Gastroesophageal sphincter (tissue), 4 donors: ENCODE measurements around the gene DAGLB. TPM values are rescaled to one million over a fixed set of nuclear protein-coding genes. Genes with fewer than 3 reads are reported as not detected.
A peak's percentile ranks its signal among the peaks of the same experiment; 100 is the strongest.
"Not testable (repeated sequence)": the region's sequence is repeated elsewhere in the genome, so short reads cannot be mapped to it uniquely, and the experiment has no call there.

Source experiments
- ATAC-seq: fragments of 150-250 bp; one replicate; pipeline ENCODE4 v1.9.1; 2016; ENCODE audit warnings: mild to moderate bottlenecking, moderate library complexity
- H3K27ac ChIP-seq, 4 donors: fragments of 200-600 bp; sonication (generic) in 3 of 4; 1 replicate in 3 of 4; 2 replicates in 1 of 4; pipeline ENCODE4 v1.5.1; 2016 to 2019
- H3K27me3 ChIP-seq: fragments of 200-600 bp; sonication (generic); one replicate; pipeline ENCODE4 v1.5.1; 2019
- H3K36me3 ChIP-seq, 2 donors: fragments of 200-600 bp; sonication (generic); one replicate each; pipeline ENCODE4 v1.5.1; 2019; ENCODE audit warnings: control low read depth in 1 of 2
- H3K4me1 ChIP-seq, 3 donors: fragments of 200-600 bp; sonication (generic); 1 replicate in 2 of 3; 2 replicates in 1 of 3; pipeline ENCODE4 v1.5.1; 2016 to 2019; ENCODE audit warnings: control low read depth in 2 of 3
- H3K4me3 ChIP-seq, 2 donors: fragments of 200-600 bp; sonication (generic); one replicate each; pipeline ENCODE4 v1.5.1; 2019; ENCODE audit warnings: mild to moderate bottlenecking in 1 of 2, moderate library complexity in 1 of 2
- H3K9me3 ChIP-seq, 3 donors: fragments of 200-600 bp; sonication (generic); one replicate each; pipeline ENCODE4 v1.5.1; 2017 to 2019; ENCODE audit warnings: control low read depth in 2 of 3
- EP300 ChIP-seq: sonication (generic); formaldehyde crosslinking; IDR thresholded peaks from one replicate; pipeline ENCODE4 v1.6.1; 2017; ENCODE audit warnings: antibody characterized with exemption, mild to moderate bottlenecking
- POLR2A ChIP-seq, 2 donors: fragments of 450-650 bp; IDR thresholded peaks; one replicate each; pipeline ENCODE4 v1.6.1; 2017; ENCODE audit warnings: antibody characterized with exemption in 2 of 2, mild to moderate bottlenecking in 2 of 2, moderate library complexity in 1 of 2
- POLR2AphosphoS5 ChIP-seq: sonication (generic); formaldehyde crosslinking; IDR thresholded peaks from one replicate; pipeline ENCODE4 v1.6.1; 2017; ENCODE audit warnings: antibody characterized with exemption
- WGBS, 2 donors: methylation state at CpG; one replicate each; pipeline ENCODE4 v1.1.5; 2018; ENCODE audit warnings: low coverage in 1 of 2; 5-methylcytosine and 5-hydroxymethylcytosine counted together
- total RNA-seq, 4 donors: library from RNA; depleted of rRNA; stranded (reverse); fragments of >200 nt; gene quantifications; one replicate each; pipeline ENCODE4 v1.1.0, GENCODE V29; 2016
- TF ChIP-seq, protein P1 (sequence below), 4 experiments: fragments of 200-600 bp in 2 of 4; fragments of 450-650 bp in 2 of 4; sonication (generic) in 1 of 4; IDR thresholded peaks; one replicate each; pipeline ENCODE4 v1.5.1; 2017 to 2019; ENCODE audit warnings: antibody characterized with exemption in 4 of 4, mild to moderate bottlenecking in 2 of 4, moderate library complexity in 2 of 4

DAGLB gene
- total RNA-seq, 4 donors from 2014 or later, result 6.7 to 10.8 (median 8.6) TPM

DNA sequence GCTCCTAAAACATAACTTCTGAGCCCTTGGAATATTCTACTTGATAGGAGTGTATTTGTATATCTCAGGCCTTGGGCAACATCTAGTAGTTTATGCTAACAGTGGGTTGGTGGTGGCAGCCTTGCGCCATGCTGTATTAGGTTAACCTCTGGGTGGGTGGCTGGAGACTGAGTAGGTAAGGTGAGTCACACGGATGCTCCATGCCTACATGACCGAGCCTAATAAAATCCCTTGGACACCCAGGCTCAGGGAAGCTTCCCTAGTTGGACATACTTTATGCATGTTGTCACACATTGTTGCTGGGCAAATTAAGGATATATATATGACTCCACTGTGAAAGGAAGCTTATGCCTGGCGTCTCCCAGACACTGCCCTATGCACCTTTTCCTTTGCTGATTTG, 6.0 kb upstream of the DAGLB start:
- no peaks in the 10 kb centered on the region for H3K9me3 ChIP-seq
- no peak overlapping the region for H3K27ac ChIP-seq
- no peak for TF ChIP-seq EP300
- TF ChIP-seq, protein P1, sequence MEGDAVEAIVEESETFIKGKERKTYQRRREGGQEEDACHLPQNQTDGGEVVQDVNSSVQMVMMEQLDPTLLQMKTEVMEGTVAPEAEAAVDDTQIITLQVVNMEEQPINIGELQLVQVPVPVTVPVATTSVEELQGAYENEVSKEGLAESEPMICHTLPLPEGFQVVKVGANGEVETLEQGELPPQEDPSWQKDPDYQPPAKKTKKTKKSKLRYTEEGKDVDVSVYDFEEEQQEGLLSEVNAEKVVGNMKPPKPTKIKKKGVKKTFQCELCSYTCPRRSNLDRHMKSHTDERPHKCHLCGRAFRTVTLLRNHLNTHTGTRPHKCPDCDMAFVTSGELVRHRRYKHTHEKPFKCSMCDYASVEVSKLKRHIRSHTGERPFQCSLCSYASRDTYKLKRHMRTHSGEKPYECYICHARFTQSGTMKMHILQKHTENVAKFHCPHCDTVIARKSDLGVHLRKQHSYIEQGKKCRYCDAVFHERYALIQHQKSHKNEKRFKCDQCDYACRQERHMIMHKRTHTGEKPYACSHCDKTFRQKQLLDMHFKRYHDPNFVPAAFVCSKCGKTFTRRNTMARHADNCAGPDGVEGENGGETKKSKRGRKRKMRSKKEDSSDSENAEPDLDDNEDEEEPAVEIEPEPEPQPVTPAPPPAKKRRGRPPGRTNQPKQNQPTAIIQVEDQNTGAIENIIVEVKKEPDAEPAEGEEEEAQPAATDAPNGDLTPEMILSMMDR (IDR thresholded peaks at IDR 0.05), result no peak
- no peak for TF ChIP-seq POLR2AphosphoS5
- TF ChIP-seq POLR2A (IDR thresholded peaks at IDR 0.05), result no peak
- no peak for ATAC-seq
- H3K4me1 ChIP-seq, result peaks cover 0 to 5% (median 0%) of the 10 kb centered on the region in 3 donors
- 75 to 86% methylated on average over 2 of the region's 4 CpGs for WGBS, 2 donors
- H3K36me3 ChIP-seq, result no peaks in the 10 kb centered on the region
- no peak overlapping the region for H3K4me3 ChIP-seq
- no peaks in the 10 kb centered on the region for H3K27me3 ChIP-seq

DNA sequence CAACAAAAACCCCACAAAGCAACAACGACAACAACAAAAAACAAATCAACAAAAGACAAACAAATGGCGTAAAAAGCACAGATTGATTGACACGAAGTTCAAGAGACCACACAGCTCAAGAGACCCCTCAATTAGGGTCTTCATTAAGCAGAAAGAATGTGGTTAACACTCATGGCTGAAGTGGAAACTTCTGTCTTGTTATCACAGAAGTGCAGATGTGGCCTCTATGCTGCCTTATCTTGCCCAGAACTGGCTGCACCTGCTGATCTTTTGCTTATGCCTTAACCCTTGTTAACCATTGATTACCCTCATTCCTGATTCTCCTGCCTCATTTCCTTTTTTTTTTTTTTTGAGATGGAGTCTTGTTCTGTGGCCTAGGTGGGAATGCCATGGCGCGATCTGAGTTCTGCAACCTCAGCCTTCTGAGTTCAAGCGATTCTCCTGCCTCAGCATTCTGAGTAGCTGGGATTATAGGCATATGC, 3.5 kb upstream of the DAGLB start:
- Histone ChIP-seq H3K4me1 (peaks cover 0 to 20% (median 6%) of the 10 kb centered on the region in 3 donors), H3K27me3 (no peaks in the 10 kb centered on the region), H3K9me3 (no peaks in the 10 kb centered on the region), H3K4me3 (no peak overlapping the region), H3K36me3 (no peaks in the 10 kb centered on the region), H3K27ac (no peak overlapping the region)
- TF ChIP-seq EP300, result no peak
- no peak for TF ChIP-seq POLR2AphosphoS5
- TF ChIP-seq, protein P1 (IDR thresholded peaks at IDR 0.05), result no peak
- no peak for TF ChIP-seq POLR2A (IDR thresholded peaks at IDR 0.05)
- ATAC-seq, result no peak
- WGBS, 2 donors, result 82 to 100% methylated on average over 3 of the region's 6 CpGs

DNA sequence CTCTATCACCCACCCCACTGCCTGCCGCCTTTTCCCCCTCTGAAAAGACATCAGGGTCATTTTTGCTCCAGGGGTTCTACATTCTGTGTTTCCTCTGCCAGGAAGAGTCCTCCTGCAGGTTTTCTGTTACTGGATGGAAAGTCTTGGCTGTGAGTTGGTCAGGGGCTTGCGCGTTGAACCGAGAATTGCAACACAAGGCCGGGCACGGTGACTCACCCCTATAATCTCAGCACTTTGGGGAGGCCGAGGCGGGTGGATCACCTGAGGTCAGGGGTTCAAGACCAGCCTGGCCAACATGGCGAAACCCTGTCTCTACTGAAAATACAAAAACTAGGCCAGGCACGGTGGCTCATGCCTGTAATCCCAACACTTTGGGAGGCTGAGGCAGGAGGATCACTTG, 2.8 kb upstream of the DAGLB start:
- H3K36me3 ChIP-seq, H3K27ac ChIP-seq, H3K4me3 ChIP-seq, ATAC-seq, H3K9me3 ChIP-seq, H3K27me3 ChIP-seq: not testable (repeated sequence)
- H3K4me1 ChIP-seq, result peaks cover 0 to 22% (median 6%) of the 10 kb centered on the region in 3 donors
- no CpG with 5 or more reads among the region's 10 CpGs for WGBS, 2 donors

DNA sequence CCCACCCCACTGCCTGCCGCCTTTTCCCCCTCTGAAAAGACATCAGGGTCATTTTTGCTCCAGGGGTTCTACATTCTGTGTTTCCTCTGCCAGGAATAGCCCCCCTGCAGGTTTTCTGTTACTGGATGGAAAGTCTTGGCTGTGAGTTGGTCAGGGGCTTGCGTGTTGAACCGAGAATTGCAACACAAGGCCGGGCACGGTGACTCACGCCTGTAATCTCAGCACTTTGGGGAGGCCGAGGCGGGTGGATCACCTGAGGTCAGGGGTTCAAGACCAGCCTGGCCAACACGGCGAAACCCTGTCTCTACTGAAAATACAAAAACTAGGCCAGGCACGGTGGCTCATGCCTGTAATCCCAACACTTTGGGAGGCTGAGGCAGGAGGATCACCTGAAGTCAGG, 2.1 kb upstream of the DAGLB start:
- not testable (repeated sequence) for H3K4me3 ChIP-seq, H3K9me3 ChIP-seq, H3K27ac ChIP-seq, ATAC-seq, H3K27me3 ChIP-seq
- WGBS, 2 donors, result no CpG with 5 or more reads among the region's 11 CpGs
- H3K4me1 ChIP-seq, result peaks cover 0 to 23% (median 6%) of the 10 kb centered on the region in 3 donors
- H3K36me3 ChIP-seq, result peaks cover 0 to 11% of the 10 kb centered on the region in 2 donors

DNA sequence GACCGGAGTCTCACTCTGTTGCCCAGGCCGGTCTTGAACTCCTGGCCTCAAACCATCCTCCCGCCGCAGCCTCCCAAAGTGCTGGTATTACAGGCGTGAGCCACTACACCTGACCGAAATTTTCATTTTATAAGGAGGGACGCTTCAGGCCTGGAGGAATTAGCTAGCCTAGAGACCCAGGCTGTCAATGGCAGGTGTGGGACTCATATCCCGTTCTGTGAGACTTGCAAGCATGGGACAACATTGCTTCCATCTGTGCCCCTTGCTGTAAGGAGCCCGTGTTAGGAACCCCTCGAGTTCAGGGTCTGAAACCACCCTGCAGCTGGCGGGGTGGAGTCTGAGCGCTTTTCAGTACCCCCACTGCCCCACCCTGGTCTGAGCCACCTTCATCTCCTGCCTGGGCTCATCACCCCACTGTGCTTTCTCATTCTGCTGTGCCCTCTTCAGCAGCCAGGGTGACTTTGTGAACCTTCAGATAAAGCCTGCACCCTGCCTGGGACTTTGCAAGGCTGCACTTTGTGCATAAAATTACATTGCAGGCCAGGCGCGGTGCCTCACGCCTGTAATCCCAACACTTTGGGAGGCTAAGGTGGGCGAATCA, 1.3 kb upstream of the DAGLB start:
- Histone ChIP-seq H3K36me3 (peaks cover 0 to 20% of the 10 kb centered on the region in 2 donors), H3K27ac (peak overlapping the region in 3 of 4 donors; percentile 51 to 90 (median 88)), H3K4me1 (peaks cover 0 to 32% (median 6%) of the 10 kb centered on the region in 3 donors), H3K4me3 (peak overlapping the region in 1 of 2 donors; percentile 81), H3K27me3 (no peaks in the 10 kb centered on the region), H3K9me3 (no peaks in the 10 kb centered on the region)
- TF ChIP-seq POLR2AphosphoS5 (no peak), EP300 (no peak), POLR2A (IDR thresholded peaks at IDR 0.05) (no peak)
- TF ChIP-seq, protein P1 (IDR thresholded peaks at IDR 0.05), result no peak
- no peak for ATAC-seq
- 79 to 89% methylated on average over 4 to 9 of the region's 16 CpGs for WGBS, 2 donors

DNA sequence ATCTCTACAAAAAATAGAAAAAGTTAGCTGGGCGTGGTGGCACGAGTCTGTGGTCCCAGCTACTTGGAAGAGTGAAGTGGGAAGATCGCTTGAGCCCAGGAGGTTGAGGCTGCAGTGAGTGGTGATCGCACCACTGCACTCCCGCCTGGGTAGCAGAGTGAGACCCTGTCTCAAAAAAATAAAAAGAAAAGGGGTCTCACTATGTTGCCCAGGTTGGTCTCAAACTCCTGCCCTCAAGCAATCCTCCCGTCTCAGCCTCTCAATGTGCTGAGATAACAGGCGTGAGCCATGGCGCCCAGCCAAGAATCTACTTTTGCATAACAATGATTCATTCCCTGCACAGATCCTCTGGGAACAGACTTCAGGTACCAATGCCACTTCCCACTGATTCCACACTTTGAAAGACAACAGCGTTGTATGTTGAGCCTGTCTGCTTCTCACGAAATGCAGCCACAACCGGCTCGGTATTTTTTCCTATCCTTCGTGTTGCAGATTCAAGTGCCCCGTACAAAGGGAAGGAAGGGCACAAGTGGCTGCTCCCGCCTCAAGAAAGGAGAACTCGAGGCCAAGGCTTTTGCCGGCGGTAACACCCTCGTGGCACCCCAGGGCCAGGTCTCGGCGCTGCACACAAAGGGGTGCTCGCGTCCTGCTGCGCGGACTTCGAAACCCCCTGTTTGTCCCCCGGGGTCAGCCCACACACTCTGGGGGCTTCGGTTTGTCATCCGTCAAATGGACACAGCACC, 745 bp downstream of the DAGLB start:
- Histone ChIP-seq H3K27me3 (no peaks in the 10 kb centered on the region), H3K9me3 (no peaks in the 10 kb centered on the region), H3K27ac (peak overlapping the region; percentile 72 to 90 (median 88)), H3K4me3 (peak overlapping the region; percentile 81 to 94), H3K36me3 (peaks cover 0 to 37% of the 10 kb centered on the region in 2 donors), H3K4me1 (peaks cover 0 to 38% (median 6%) of the 10 kb centered on the region in 3 donors)
- TF ChIP-seq, protein P1 (IDR thresholded peaks at IDR 0.05), result no peak
- TF ChIP-seq POLR2AphosphoS5, result peak; percentile 15
- TF ChIP-seq POLR2A (IDR thresholded peaks at IDR 0.05), result no peak
- no peak for TF ChIP-seq EP300
- peak; percentile 39 for ATAC-seq
- 8 to 29% methylated on average over 6 to 10 of the region's 29 CpGs for WGBS, 2 donors
